Activated CD4-positive, alpha-beta memory T cell treated with anti-CD3 and anti-CD28 coated beads for 36 hours (primary cell): ENCODE measurements around the gene AFF1. TPM values are rescaled to one million over a fixed set of nuclear protein-coding genes. Genes with fewer than 3 reads are reported as not detected.

Experiments used
- CTCF ChIA-PET: fragments of 350-600 bp; sonication (Branson Sonifier 250); formaldehyde crosslinking; loops from one replicate; lab custom pipeline; 2021; ENCODE audit warnings: antibody characterized with exemption, inconsistent platforms; lab: Charles Lee
- POLR2A ChIA-PET: fragments of 350-600 bp; sonication (Branson Sonifier 250); formaldehyde crosslinking; loops from one replicate; lab custom pipeline; 2021; ENCODE audit warnings: antibody characterized with exemption; lab: Charles Lee
- DNase-seq: peaks from one replicate; pipeline ENCODE4 v3.0.0-alpha.2; 2020
- H3K27ac Mint-ChIP-seq: one replicate; pipeline ENCODE4 v1.8.0; 2021; ENCODE audit warnings: mixed read lengths
- H3K27me3 Mint-ChIP-seq: one replicate; pipeline ENCODE4 v1.8.0; 2021; ENCODE audit warnings: mixed read lengths
- H3K36me3 Mint-ChIP-seq: one replicate; pipeline ENCODE4 v1.8.0; 2021; ENCODE audit warnings: mixed read lengths
- H3K4me1 Mint-ChIP-seq: one replicate; pipeline ENCODE4 v1.8.0; 2021; ENCODE audit warnings: low read depth, mixed read lengths
- H3K4me3 Mint-ChIP-seq: one replicate; pipeline ENCODE4 v1.8.0; 2021; ENCODE audit warnings: mild to moderate bottlenecking, mixed read lengths
- H3K9me3 Mint-ChIP-seq: one replicate; pipeline ENCODE4 v1.8.0; 2021; ENCODE audit warnings: mixed read lengths
- intact Hi-C: fragments of 100-400 bp; cut with micrococcal nuclease; formaldehyde crosslinking; loops from one replicate; pipeline ENCODE4 v1.15.1; 2023
- total RNA-seq, 2 experiments: library from RNA; stranded (reverse); gene quantifications; one replicate each; pipeline ENCODE4 v1.2.3, GENCODE V29; 2021

The AFF1 gene
- total RNA-seq, 2 experiments from 2014 or later = 46.1 to 50.8 TPM

DNA sequence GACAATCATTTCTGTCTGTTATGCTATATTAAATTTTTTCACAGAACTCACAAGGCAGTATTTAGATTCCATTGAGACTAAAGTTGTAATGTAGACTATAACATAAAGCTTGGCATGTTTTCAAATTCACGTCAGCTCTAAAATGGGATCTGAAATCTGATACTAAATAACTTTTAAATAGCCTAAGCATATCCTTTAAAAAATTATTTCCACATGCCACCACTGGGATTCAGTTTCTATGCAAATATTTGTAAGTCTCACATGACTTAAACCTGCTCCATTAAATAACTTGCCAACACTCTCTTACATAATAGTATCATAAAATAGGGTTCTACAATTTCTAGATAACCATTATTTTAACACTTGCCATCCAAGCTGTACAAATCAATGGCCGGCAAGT, 253.2 kb downstream of the AFF1 start:
- peaks cover 8% of the 10 kb centered on the region for H3K4me1 Mint-ChIP-seq

GRCh38 chr4:87188932-87189331, 254.1 kb downstream of the AFF1 start:
- Mint-ChIP-seq H3K36me3 (peaks cover 7% of the 10 kb centered on the region), H3K9me3 (no peaks in the 10 kb centered on the region)

More for the DNA sequence above, 253.2 kb downstream of the AFF1 start:
- ChIA-PET CTCF (no interaction called here), POLR2A (no interaction called here)
- Mint-ChIP-seq H3K27me3 (no peaks in the 10 kb centered on the region), H3K4me3 (no peak overlapping the region), H3K9me3 (no peaks in the 10 kb centered on the region), H3K36me3 (peaks cover 6% of the 10 kb centered on the region), H3K27ac (no peak overlapping the region)
- intact Hi-C loops = no loop called here
- no peak for DNase-seq

More at GRCh38 chr4:87188932-87189331, 254.1 kb downstream of the AFF1 start:
- CTCF ChIA-PET = no interaction called here
- Mint-ChIP-seq H3K4me1 (peaks cover 8% of the 10 kb centered on the region), H3K4me3 (no peak overlapping the region), H3K27me3 (no peaks in the 10 kb centered on the region), H3K27ac (no peak overlapping the region)
- POLR2A ChIA-PET = no interaction called here
- no peak for DNase-seq
- intact Hi-C loops = no loop called here

Other genes starting within 250 kb of the AFF1 start
- gene SLC10A6, start 85.6 kb upstream of the AFF1 start, total RNA-seq = not detected
- under 1 TPM in 1 of 2 experiments, not detected in 1; 0.61 TPM for gene C4orf36, start 42.6 kb upstream of the AFF1 start, total RNA-seq